IPS-18c (cell line): ENCODE data around the gene ARPC1A.
"Not testable (repeated sequence)": the region's sequence is repeated elsewhere in the genome, so short reads cannot be mapped to it uniquely, and the experiment has no call there.

Experiments
- H3K4me3 ChIP-seq: 2 replicates; pipeline ENCODE4 v1.7.0; 2013; ENCODE audit warnings: low read depth, mild to moderate bottlenecking, low read length, moderate library complexity; ENCODE audit not compliant: insufficient read depth
- H3K9me3 ChIP-seq: one replicate; pipeline ENCODE4 v1.6.1; 2013; ENCODE audit warnings: mild to moderate bottlenecking, low read length, moderate library complexity; ENCODE audit not compliant: control insufficient read depth, insufficient read depth

Gene ARPC1A

DNA sequence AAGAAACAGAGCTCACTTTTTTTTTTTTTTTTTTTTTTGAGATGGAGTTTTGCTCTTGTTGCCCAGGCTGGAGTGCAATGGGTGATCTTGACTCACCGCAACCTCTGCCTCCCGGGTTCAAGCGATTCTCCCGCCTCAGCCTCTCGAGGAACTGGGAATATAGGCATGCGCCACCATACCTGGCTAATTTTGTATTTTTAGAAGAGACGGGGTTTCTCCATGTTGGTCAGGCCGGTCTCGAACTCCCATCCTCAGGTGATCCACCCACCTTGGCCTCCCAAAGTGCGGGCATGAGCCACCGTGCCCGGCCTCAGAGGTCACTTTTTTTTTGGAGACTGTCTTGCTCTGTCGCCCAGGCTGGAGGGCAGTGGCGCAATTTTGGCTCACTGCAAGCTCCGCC is 32.8 kb downstream of the ARPC1A start:
- not testable (repeated sequence) for H3K9me3 ChIP-seq, H3K4me3 ChIP-seq

DNA sequence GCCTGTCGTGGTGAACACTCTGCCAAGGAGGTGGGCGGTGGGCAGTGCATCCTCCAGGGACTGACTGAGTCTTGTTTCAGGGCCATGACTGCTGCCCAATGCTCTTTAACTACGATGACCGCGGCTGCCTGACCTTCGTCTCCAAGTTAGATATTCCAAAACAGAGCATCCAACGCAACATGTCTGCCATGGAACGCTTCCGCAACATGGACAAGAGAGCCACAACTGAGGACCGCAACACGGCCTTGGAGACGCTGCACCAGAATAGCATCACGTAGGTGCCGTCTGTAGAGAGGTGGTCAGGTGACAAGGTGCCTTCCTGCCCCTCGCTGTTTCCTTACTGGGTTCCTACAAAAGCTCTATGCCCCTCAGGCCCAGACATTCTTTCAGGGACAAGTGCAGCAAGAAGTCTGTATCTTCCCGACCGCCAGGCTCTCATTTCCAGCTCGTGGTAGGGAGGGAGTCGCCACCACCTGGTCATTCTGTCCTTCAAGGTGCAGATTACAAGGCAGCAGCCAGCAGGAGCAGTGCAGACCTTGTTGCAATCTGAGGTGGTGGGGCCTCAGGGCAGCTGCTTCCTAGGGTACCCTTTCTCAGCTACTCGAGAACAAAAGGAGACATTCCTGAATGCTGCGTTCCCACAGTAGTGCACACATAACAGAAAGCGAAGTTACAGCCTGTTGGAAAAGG is 33.9 kb downstream of the ARPC1A start:
- Histone ChIP-seq H3K9me3 (no peaks in the 10 kb centered on the region), H3K4me3 (peak overlapping the region; percentile 11; the same call in 1 of the 2 replicates)

DNA sequence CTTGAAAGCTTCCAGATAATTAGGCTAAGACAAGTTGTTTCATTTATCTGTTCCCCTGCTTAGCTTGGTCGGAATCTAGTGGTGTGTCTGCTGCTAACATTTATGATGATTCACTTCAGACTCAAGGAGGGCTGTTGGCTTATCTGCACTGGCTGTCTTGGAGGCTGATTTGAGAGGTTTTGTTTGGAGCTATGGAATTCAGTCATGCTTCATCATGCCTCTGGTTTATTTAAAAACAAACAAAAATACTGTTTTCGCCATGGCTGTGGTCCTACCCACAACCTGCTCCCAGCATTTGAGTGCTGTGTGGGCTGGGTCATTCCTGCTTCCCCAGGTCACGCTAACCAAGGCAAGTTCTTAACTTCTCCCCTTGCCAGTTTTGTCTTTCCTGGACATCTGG is 37.1 kb downstream of the ARPC1A start:
- H3K9me3 ChIP-seq: no peaks in the 10 kb centered on the region

DNA sequence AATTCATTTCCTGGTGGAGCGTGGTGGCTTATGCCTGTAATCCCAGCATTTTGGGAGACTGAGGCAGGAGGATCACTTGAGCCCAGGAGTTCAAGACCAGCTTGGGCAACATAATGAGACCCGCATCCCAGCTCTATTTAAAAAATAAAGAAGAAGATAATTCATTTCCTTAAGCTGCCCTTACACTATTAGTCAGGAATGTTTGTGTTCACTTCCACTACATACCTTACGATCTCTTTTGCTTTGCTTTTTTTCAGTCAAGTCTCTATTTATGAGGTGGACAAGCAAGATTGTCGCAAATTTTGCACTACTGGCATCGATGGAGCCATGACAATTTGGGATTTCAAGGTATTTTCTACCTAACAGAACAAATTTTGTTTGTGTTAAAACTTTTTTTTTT is 37.6 kb downstream of the ARPC1A start:
- Histone ChIP-seq H3K9me3 (no peaks in the 10 kb centered on the region), H3K4me3 (no peak overlapping the region)

More for the DNA sequence above, 37.1 kb downstream of the ARPC1A start:
- H3K4me3 ChIP-seq: no peak overlapping the region

DNA sequence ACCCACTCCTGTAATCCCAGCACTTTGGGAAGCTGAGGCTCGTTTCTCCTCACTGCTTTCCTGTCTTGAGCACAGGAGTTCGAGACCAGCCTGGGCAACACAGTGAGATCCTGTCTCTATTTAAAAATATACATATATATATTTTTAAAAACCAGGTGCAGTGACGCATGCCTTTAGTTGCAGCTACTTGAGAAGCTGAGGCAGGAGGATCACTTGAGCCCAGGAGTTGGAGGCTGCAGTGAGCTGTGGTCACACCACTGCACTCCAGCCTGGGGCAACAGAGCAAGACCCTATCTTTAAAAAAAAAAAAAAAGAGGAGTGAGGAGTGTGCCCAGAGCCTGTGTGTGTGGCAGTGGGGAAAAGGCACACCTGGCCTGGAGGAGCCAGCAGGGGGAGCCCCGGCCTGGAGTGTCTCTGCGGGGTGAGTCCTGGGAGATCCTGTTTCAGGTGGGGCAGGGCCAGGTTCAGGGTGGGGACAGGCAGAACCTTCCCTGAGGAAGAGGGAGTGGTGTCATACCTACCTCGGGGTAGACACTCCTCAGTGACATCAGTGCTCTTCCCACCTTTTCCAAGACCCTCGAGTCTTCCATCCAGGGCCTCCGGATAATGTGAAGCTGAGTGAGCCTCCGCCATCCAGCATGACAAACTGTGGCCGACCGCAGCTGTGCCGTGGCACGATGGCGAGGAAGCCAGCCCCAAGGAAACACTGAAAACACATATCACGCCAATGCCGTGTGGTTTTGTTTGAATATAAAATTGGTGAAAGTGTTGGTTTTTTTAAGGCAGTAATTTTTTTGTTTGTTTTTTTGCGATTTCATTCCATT is 39.8 kb downstream of the ARPC1A start:
- Histone ChIP-seq H3K9me3 (no peaks in the 10 kb centered on the region), H3K4me3 (no peak overlapping the region)

DNA sequence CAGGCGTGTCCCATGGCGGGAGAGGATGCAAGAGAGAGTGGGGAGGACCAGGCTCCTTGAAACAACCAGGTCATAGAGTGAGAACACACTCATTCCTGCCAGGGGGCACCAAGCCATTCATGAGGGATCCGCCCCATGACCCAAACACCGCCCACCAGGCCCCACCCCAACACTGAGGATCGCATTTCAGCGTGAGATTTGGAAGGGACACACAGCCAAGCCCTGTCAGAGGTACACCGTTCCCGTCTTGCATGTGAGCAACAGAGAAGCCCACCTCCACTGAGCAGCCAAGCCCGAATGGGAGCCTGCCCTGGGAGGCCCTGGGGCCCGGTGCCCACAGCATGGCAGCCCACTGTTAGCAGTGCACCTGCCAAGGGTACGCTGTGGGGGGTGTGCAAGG is 40.9 kb downstream of the ARPC1A start:
- H3K4me3 ChIP-seq: no peak overlapping the region
- H3K9me3 ChIP-seq: no peaks in the 10 kb centered on the region

DNA sequence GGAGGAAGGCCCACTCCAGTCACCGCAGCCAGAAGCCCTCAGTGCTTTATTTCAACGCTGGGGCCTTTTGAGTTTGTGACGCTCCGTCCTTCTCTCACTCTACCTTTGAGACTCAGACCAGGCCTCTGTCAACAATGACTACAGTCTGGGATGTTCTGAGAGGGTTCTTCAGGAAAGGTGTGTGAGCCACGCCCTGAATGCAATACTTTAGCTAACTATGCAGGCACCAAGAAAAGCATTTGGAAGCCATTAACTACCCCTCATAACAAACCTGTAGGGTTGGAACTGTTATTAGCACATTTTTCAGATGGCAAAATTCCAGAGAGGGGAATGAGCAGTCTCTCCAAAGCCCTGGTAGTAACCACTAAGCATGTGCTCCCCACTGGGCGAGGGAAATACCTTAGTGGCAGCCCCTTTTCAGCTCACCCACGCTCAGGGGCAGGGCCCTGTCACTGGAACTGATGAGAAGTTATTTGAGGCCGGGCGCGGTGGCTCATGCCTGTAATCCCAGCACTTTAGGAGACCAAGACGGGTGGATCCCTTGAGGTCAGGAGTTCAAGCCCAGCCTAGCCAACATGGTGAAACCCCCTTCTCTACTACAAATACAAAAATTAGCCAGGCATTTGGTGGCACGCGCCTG is 43.2 kb downstream of the ARPC1A start:
- Histone ChIP-seq H3K9me3 (no peaks in the 10 kb centered on the region), H3K4me3 (no peak overlapping the region; the same call in 1 of the 2 replicates)

DNA sequence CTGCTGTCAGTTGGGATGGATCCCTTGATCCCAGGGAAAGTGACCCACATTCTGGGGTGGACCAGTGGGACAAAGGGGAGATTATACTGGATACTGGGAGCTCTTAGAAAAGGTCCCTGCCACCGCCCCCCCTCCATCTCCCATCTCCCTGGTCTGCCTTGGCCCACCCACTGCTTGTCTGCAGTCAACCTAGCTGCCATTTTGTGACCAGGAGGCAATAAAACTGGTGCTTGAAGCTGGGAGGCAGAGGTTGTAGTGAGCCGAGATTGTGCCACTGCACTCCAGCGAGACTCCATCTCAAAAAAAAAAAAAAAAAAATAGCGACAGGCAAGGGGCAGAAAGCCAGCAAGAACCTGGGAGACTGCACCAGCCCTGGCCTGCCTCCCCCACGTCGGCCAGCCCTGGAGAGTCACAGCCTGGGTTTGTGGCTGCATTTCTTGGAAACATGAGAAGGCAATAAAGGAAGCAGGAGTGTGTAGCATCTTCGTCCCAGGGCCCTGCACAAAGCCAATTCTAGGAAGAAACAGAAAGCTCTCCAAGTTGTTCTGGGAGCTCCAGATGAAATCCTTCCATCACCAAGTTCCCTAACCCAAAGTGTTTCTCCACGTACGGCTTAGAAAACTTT is 44.2 kb downstream of the ARPC1A start:
- Histone ChIP-seq H3K9me3 (no peaks in the 10 kb centered on the region), H3K4me3 (no peak overlapping the region)

DNA sequence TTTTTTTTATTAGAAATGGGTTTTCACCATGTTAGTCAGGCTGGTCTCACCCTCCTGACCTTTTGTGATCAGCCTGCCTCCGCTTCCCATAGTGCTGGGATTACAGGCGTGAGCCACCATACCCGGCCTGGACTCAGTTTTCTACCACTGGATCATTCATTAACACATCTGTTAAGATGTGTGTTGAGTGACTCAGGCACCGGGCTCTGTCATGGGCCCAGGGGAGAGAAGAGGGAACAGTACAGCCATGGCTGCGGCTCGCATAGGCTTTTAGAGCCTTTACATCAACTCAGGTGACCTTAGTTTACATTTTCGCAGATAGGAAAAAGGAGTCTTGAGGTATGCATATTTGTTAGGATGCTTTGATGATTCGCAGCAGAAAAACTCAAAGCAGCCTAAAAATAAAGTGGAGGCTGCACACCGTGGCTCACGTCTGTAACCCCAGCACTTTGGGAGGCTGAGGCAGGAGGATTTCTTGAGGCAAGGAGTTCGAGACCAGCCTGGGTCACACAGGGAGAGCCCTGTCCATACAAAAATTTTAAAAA is 45.8 kb downstream of the ARPC1A start:
- H3K9me3 ChIP-seq: no peaks in the 10 kb centered on the region
- no peak overlapping the region for H3K4me3 ChIP-seq

DNA sequence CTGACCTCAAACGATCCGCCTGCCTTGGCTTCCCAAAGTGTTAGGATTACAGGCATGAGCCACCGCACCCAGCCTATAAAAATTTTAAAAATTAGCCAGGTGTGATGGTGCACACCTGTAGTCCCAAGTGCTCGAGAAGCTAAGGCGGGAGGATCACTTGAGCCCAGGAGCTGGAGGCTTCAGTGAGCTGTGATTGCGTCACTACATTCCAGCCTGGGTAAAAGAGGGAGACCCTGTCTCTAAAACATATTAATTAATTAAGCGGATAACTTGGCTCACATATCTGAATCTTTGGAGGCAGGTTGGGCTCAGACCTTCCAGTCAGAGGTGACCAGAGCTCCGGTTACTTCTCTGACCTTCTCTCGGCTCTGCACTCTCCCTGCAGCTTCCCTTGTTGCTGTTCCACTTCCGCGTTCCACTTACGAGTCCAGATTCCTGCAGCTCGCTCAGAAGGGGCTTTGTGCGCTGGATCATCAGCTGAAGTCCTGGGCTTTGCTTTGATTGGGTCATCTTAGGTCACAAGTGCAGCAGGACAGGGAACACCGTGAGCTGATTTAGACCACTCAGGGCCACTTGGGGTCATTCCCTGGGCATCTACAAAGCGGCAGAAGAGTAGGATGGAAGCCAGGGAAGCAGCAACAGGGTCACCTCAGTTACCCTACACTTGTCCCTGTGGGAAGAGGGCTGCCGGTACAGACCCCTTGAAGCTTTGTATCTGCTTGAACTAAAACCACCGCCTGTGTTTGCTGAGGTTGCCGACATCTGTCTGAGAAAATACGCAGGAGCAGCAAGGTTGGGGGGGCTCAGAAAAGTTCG is 46.8 kb downstream of the ARPC1A start:
- Histone ChIP-seq H3K9me3 (no peaks in the 10 kb centered on the region), H3K4me3 (no peak overlapping the region)

DNA sequence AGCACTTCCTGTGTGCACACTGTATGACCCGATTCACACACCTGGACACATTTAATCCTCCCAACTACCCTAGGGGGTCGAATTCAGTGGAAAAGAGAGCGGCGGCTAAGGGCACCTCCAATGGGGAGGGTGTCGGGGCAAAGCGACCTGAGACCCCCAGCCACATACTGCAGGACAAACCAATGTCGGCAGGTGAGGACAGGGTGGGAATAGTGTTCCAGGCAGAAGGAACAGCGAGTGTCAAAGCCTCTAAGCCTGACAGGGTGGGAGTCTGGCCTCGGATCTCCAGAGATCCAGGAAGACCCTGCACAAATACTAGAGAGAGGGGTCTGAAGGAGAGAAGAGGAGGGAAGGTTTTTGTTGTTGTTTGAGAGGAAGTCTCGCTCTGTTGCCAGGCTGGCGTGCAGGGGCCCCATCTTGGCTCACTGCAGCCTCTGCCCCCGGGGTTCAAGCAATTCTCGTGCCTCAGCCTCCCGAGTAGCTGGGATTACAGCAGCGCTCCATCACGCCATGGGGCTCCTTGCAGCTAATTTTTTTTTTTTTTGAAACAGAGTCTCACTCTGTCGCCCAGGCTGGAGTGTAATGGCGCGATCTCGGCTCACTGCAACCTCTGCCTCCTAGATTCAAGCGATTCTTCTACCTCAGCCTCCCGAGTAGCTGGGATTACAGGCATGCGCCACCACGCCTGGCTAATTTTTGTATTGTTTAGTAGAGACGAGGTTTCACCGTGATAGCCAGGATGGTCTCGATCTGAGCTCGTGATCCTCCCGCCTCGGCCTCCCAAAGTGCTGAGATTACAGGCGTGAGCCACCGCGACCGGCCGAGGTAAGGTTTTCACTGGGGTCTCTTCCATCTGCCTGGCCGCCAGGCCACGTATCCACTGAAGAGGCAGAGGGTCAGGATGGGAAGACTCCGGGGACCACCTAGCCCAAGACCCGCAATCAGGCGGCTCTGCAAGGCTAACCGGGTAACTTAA is 47.7 kb downstream of the ARPC1A start:
- Histone ChIP-seq H3K4me3 (peak overlapping the region; percentile 88), H3K9me3 (no peaks in the 10 kb centered on the region)

DNA sequence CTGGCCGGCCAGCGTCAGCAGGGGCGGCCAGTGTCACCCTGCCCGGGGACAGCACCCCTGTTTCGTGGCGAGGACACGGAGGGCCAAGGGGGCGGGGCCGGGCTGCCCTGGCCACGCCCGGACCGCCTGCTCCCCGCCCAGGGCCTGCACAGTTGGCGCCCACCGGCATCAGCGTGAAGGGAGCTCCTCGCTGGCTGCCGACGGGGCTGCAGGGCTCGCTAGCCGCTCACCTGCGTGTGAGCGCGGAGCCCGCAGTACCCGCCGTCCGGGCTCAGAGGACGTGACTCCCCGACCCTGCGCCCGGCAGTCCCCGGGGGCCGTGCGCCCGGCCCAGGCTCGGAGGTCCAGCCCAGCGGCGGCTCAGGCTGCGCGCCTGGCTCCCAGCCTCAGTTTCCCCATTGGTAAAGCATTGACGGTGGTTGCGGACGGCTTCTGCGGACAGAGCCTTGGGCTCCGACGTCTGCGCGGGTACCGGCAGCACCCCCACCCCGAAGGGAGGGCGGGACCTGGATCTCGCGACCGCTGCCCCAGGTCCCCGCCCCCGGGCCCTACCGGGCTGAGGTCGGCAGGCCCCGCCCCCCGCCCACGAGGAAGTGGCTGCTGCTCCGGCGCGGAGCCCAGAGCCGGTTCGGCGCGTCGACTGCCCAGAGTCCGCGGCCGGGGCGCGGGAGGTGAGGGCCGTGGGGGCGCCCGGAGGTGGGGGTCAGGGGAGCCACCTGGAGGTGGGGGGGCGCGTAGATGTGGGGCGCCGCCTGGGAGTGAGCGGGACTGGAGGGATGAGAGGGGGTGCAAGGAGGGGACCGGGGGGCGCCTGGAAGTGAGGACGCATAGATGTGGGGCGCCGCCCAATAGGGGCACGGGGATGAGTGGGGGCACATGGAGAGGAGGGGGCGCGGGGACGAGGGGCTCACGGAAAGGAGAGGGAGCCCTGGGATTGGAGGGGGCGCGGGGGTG is 48.7 kb downstream of the ARPC1A start, which contains the start of gene ARPC1B:
Gene ARPC1B, plus strand, starts transcription at position 620 of the 954 bp plus-strand sequence. CDS start 10,985 bp downstream, outside the sequence.
- Histone ChIP-seq H3K9me3 (no peaks in the 10 kb centered on the region), H3K4me3 (peak within 1 kb of the TSS; percentile 88)

DNA sequence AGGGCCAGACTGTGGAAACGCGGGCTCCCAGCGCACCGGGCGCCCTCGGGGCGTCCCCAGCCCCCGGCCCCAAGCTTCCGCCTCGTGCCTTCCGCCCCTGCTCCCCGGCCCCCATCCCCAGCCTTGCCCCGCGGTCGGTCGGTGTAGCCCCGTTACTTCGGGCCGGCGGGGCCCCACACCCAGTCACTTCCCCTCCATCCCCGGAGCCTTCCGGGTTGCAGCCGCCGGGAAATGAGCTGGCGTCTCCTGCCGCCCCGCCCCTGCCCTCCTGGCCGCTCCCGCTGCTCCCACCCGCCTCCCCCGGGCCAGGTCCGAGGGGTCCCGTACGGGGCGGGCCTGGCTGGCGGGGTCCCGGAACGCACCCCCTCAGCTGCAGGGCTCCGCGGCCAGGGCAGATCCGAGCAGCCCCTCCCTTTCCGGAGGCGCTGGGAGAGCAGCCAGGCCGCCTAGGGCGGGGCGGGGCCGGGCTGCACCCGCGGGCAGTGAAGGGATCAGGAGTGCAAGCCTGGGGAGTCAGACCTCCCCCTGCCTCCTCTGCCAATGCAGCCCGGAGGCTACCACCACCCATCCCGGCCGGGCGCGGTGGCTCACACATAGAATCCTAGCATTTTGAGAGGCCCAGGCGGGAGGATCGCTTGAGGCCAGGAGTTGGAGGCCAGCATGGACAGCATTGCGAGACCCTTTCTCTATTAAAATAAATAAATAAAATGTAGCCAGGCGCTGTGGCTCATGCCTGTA is 49.5 kb downstream of the ARPC1A start:
- Histone ChIP-seq H3K4me3 (peak overlapping the region; percentile 88), H3K9me3 (no peaks in the 10 kb centered on the region)

DNA sequence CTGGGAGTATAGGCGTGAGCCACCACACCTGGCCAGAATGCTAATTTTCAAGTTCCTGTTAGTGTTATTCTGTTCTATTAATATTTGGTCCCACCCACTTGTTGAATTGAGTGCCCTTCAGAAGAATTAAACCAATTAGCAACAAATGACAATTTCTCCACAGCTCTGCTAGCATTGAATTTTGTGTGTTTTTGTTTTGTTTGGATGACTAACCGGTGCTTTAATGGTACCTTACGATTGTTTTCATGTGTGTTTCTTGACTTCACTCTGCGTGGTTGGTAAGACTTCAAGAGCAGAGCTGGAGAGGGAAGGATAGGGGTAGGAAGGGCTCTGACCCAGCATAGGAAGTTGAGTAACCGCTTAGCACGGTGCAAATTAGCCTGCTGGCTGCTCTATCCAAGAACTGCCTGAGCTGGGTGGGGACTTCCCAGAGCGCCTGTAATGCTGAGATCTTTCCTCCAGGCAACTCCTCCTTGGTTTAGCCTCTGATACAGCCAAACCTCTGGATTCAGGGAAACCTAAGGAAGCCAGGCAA is 53.4 kb downstream of the ARPC1A start:
- H3K4me3 ChIP-seq: no peak overlapping the region
- no peaks in the 10 kb centered on the region for H3K9me3 ChIP-seq
